ENCODE data around the gene P2RX5. TPM values are rescaled to one million over a fixed set of nuclear protein-coding genes. Genes with fewer than 3 reads are reported as not detected.

P2RX5 gene
- total and polyA plus RNA-seq, 2 donors (not counting 1 experiment from before 2014, with no cell fraction given): 0.79 to 0.99 TPM

- DNase-seq (ENCODE audit: low read depth in 2 of 2): no peak
- no peaks in the 10 kb centered on the region for H3K79me2 ChIP-seq (ENCODE audit: control insufficient read depth, insufficient read depth, low read length)
- no peaks in the 10 kb centered on the region for H3K4me1 ChIP-seq (ENCODE audit: control insufficient read depth, extremely low read depth, insufficient read depth, low read length)
- no peaks in the 10 kb centered on the region for H3K9me3 ChIP-seq (ENCODE audit: control insufficient read depth, insufficient read depth, low read depth, low read length)
- H3K4me2 ChIP-seq (ENCODE audit: extremely low read depth, insufficient read depth, low read length): no peak overlapping the region
- no peak overlapping the region for H3K27ac ChIP-seq (ENCODE audit: insufficient read depth, low read length)
- no peak overlapping the region for H2AFZ ChIP-seq (ENCODE audit: low read length)
- H3K9ac ChIP-seq (ENCODE audit: insufficient read depth, low read length): no peak overlapping the region
- no peaks in the 10 kb centered on the region for H3K27me3 ChIP-seq (ENCODE audit: control insufficient read depth, insufficient read depth, low read length)
- peaks cover 14% of the 10 kb centered on the region for H3K36me3 ChIP-seq (ENCODE audit: control insufficient read depth, insufficient read depth, low read length)
- no peak overlapping the region for H3K4me3 ChIP-seq (replicated peaks in 1 of 4; ENCODE audit: control extremely low read depth in 1 of 4, insufficient read depth in 1 of 4, low read depth in 3 of 4, low read length in 4 of 4)
- TF ChIP-seq CTCF (conservative IDR thresholded peaks at IDR 0.05 in 1 of 2, IDR thresholded peaks at IDR 0.05 in 1 of 2; ENCODE audit: low read depth in 1 of 2, low read length in 2 of 2): no peak
- TF ChIP-seq EZH2 (IDR thresholded peaks at IDR 0.05; ENCODE audit: low read length, missing control alignments): no peak
- H4K20me1 ChIP-seq (ENCODE audit: control insufficient read depth, extremely low read depth, insufficient read depth, low read length): no peaks in the 10 kb centered on the region
These were observed 68.2 kb downstream of the P2RX5 start for GRCh38 chr17:3627769-3628167.

GRCh38 chr17:3626831-3627768 lies 68.9 kb downstream of the P2RX5 start:
- Histone ChIP-seq H3K4me2 (ENCODE audit: extremely low read depth, insufficient read depth, low read length) (no peak overlapping the region), H3K79me2 (ENCODE audit: control insufficient read depth, insufficient read depth, low read length) (no peaks in the 10 kb centered on the region), H4K20me1 (ENCODE audit: control insufficient read depth, extremely low read depth, insufficient read depth, low read length) (no peaks in the 10 kb centered on the region), H3K9me3 (ENCODE audit: control insufficient read depth, insufficient read depth, low read depth, low read length) (no peaks in the 10 kb centered on the region), H3K36me3 (ENCODE audit: control insufficient read depth, insufficient read depth, low read length) (peaks cover 14% of the 10 kb centered on the region), H3K4me1 (ENCODE audit: control insufficient read depth, extremely low read depth, insufficient read depth, low read length) (no peaks in the 10 kb centered on the region), H3K27me3 (ENCODE audit: control insufficient read depth, insufficient read depth, low read length) (no peaks in the 10 kb centered on the region), H3K27ac (ENCODE audit: insufficient read depth, low read length) (no peak overlapping the region), H3K4me3 (replicated peaks in 1 of 4; ENCODE audit: control extremely low read depth in 1 of 4, insufficient read depth in 1 of 4, low read depth in 3 of 4, low read length in 4 of 4) (no peak overlapping the region), H2AFZ (ENCODE audit: low read length) (no peak overlapping the region), H3K9ac (ENCODE audit: insufficient read depth, low read length) (no peak overlapping the region)
- no peak for DNase-seq (ENCODE audit: low read depth in 2 of 2)
- TF ChIP-seq CTCF (conservative IDR thresholded peaks at IDR 0.05 in 1 of 2, IDR thresholded peaks at IDR 0.05 in 1 of 2; ENCODE audit: low read depth in 1 of 2, low read length in 2 of 2) (no peak), EZH2 (IDR thresholded peaks at IDR 0.05; ENCODE audit: low read length, missing control alignments) (no peak)

Other genes starting within 250 kb of the P2RX5 start
- gene SPATA22, start 224.3 kb downstream of the P2RX5 start, total RNA-seq: 0.17 and 0.51 TPM in 2 replicates
- gene SPATA22, start 224.3 kb downstream of the P2RX5 start, polyA plus RNA-seq: 0.33 and 0.63 TPM in 2 replicates
- 4.6 and 5.4 TPM in 2 replicates for gene ASPA, start 220.2 kb downstream of the P2RX5 start, total RNA-seq
- gene ASPA, start 220.2 kb downstream of the P2RX5 start, polyA plus RNA-seq: 1.3 and 1.7 TPM in 2 replicates
- gene TRPV3, start 138.3 kb downstream of the P2RX5 start, total RNA-seq: 0.77 and 0.99 TPM in 2 replicates
- 0.20 and 0.50 TPM in 2 replicates for gene TRPV3, start 138.3 kb downstream of the P2RX5 start, polyA plus RNA-seq
- gene TRPV1, start 86.7 kb downstream of the P2RX5 start, total RNA-seq: 2.3 and 2.8 TPM in 2 replicates
- 0.60 and 0.89 TPM in 2 replicates for gene TRPV1, start 86.7 kb downstream of the P2RX5 start, polyA plus RNA-seq
- 5.6 and 8.9 TPM in 2 replicates for gene SHPK, start 59.9 kb downstream of the P2RX5 start, total RNA-seq
- 7.2 and 9.1 TPM in 2 replicates for gene SHPK, start 59.9 kb downstream of the P2RX5 start, polyA plus RNA-seq
- 19.2 and 24.9 TPM in 2 replicates for gene CTNS, start 59.4 kb downstream of the P2RX5 start, total RNA-seq
- 9.6 and 10.4 TPM in 2 replicates for gene CTNS, start 59.4 kb downstream of the P2RX5 start, polyA plus RNA-seq
- gene TAX1BP3, start 27.6 kb downstream of the P2RX5 start, total RNA-seq: 105 and 141 TPM in 2 replicates
- gene TAX1BP3, start 27.6 kb downstream of the P2RX5 start, polyA plus RNA-seq: 121 and 149 TPM in 2 replicates
- gene EMC6, start 27.3 kb downstream of the P2RX5 start, total RNA-seq: 15.4 TPM in 2 replicates
- 20.6 and 25.3 TPM in 2 replicates for gene EMC6, start 27.3 kb downstream of the P2RX5 start, polyA plus RNA-seq
- 0.51 and 2.0 TPM in 2 replicates for gene HASPIN, start 27.7 kb upstream of the P2RX5 start, total RNA-seq
- 1.5 and 4.9 TPM in 2 replicates for gene HASPIN, start 27.7 kb upstream of the P2RX5 start, polyA plus RNA-seq
- 15.9 and 29.7 TPM in 2 replicates for gene ITGAE, start 105.0 kb upstream of the P2RX5 start, total RNA-seq
- 72.5 and 76.6 TPM in 2 replicates for gene ITGAE, start 105.0 kb upstream of the P2RX5 start, polyA plus RNA-seq
- 20.3 and 23.3 TPM in 2 replicates for gene NCBP3, start 150.1 kb upstream of the P2RX5 start, total RNA-seq
- gene NCBP3, start 150.1 kb upstream of the P2RX5 start, polyA plus RNA-seq: 20.4 and 20.6 TPM in 2 replicates
- gene CAMKK1, start 196.9 kb upstream of the P2RX5 start, total RNA-seq: 1.8 and 2.5 TPM in 2 replicates
- 0.41 and 1.3 TPM in 2 replicates for gene CAMKK1, start 196.9 kb upstream of the P2RX5 start, polyA plus RNA-seq
- gene P2RX1, start 220.3 kb upstream of the P2RX5 start, total RNA-seq: under 0.01 TPM in 2 replicates
- gene P2RX1, start 220.3 kb upstream of the P2RX5 start, polyA plus RNA-seq: 0.02 TPM in 1 of 2 replicates, not detected in the other